ENCODE measurements around the gene MYL9.

MYL9 gene

DNA sequence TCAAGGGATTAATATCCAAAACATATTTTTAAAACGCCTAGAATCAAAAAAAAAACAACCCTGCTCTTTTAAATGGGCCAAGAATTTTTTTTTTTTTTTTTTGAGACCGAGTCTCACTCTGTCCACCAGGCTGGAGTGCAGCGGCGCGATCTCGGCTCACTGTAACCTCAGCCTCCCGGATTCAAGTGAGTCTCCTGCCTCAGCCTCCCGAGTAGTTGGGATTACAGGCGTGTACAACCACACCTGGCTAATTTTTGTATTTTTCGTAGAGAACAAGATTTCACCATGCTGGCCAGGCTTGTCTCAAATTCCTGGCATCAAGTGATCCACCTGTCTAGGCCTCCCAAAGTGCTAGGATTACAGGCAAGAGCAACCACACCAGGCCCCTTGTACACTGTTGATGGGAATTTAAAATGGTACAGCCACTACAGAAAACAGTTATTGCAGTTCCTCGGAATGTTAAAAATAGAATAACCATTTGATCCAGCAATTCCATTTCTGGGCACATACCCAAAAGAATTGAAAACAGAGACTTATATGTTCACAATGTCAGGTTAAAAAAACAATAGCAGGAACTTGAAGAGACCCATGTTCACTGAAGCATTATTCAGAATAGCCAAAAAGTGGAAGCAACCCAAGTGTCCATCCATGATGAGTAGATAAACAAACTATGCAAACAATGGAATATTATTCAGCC, 3.1 kb upstream of the MYL9 start:
- no peak overlapping the region for H3K4me3 ChIP-seq (ENCODE audit: low read depth, low read length)
- DNase-seq (ENCODE audit: low read depth, low spot score): peak; percentile 75
- in situ Hi-C loops (cut with HindIII; ENCODE audit: low sequenced_read_pairs): no loop called here
- TF ChIP-seq, protein P1, sequence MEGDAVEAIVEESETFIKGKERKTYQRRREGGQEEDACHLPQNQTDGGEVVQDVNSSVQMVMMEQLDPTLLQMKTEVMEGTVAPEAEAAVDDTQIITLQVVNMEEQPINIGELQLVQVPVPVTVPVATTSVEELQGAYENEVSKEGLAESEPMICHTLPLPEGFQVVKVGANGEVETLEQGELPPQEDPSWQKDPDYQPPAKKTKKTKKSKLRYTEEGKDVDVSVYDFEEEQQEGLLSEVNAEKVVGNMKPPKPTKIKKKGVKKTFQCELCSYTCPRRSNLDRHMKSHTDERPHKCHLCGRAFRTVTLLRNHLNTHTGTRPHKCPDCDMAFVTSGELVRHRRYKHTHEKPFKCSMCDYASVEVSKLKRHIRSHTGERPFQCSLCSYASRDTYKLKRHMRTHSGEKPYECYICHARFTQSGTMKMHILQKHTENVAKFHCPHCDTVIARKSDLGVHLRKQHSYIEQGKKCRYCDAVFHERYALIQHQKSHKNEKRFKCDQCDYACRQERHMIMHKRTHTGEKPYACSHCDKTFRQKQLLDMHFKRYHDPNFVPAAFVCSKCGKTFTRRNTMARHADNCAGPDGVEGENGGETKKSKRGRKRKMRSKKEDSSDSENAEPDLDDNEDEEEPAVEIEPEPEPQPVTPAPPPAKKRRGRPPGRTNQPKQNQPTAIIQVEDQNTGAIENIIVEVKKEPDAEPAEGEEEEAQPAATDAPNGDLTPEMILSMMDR (IDR thresholded peaks at IDR 0.05; ENCODE audit: low read depth, low read length): no peak

DNA sequence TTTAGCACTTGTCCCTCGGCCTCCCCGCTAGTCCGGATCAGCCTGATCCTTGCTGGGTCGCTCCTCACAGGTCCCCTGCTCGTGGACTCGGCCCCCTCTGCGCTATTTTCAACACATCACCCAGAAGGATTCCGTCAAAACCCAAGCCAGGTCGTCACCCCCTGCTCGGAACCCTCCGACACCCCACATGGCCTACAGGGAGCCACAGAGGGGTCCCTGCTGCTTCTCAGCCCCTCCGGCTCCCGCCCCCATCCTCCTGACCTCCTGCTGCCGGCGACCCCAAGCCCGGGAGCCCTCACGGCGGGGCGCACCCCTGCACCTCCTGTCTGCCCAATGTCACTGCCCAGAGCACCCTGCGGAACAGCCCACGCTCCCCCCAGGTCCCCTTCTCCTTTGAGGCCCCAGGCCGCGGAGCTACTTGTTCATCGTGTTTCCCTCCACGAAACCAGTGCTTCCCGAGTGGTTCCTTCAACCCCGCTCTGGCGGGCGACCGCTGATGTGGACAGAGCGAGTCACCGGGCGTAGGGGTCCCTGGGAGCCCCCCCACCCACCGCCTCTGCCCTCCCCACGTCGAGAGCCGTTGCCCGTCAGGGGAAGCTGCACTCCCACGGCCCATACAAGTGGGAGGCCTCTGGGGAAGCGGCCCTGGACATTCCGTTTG, 638 bp upstream of the MYL9 start:
- no peak for DNase-seq (ENCODE audit: low read depth, low spot score)
- TF ChIP-seq, protein P1 (IDR thresholded peaks at IDR 0.05; ENCODE audit: low read depth, low read length): no peak
- peak overlapping the region; percentile 82 for H3K4me3 ChIP-seq (ENCODE audit: low read depth, low read length)
- in situ Hi-C loops (cut with HindIII; ENCODE audit: low sequenced_read_pairs): no loop called here

DNA sequence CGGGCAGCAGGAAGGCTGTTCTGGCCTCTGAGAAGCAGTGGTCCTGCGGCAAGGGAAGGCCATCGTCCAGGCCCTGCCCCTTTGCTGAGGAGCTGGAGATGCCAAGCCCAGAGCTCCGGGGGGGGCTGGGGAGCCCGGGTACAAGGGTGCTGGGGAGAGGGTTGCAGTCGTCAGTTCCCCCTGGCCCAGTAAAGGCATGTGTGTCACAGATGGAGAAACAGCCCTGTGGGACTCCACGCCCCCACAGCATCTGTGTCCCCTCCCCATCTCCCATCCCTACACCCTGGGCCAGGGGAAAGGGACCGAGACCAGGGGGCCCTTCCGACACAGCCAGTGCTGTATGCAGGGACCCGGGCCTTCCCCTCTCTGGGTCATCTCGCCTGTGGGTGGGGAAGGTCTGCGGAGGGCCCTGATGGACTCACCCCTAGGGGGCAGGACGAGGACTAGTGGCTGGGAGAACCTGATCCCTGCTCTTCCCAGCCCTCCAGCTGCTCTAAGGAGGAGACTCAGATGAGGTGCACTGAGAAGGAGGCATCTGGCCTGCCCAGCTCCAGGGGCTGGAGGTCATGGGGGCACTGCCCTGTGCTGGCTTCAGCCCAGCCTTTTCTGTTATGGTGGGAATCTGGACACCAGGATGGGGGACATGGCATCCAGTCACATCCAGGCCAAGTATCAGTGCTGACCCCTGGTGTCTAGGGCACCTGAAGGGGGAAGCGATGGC, 609 bp downstream of the MYL9 start:
- TF ChIP-seq, protein P1 (IDR thresholded peaks at IDR 0.05; ENCODE audit: low read depth, low read length): peak; percentile 62
- no peak for DNase-seq (ENCODE audit: low read depth, low spot score)
- in situ Hi-C loops (cut with HindIII; ENCODE audit: low sequenced_read_pairs): no loop called here
- H3K4me3 ChIP-seq (ENCODE audit: low read depth, low read length): peak overlapping the region; percentile 82

DNA sequence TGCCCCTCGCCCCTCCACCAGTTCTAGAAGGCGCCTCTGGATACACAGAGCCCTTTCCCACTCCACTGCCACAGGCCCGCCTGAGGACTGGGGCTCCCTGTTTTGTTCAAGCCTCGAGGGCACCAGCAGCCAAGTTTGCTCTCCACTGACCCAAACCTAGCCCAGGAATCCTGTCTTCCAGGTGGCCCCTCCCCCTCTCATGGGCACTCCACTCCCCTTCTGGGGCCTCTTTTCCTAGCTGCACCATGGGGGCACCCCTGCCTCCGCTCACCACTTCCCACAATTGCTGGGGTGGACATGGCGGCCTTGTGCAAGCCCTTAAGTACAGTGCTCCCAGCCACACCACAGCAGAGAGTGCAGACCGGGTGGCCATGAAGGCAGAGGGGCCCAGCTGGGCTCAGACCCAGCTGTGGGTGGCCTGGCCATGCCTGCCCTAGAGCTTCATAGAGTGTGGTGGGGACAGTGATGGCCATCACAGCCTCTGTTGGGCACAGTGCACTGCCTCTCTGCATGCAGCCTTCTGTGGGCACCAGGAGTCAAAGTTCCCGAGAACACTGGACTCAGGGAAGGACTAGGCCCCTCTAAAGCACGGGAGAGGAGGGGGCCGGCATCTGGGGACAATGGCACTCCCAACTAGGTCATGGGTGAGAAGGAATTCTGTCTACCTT, 1.3 kb downstream of the MYL9 start:
- no peak for DNase-seq (ENCODE audit: low read depth, low spot score)
- in situ Hi-C loops (cut with HindIII; ENCODE audit: low sequenced_read_pairs): no loop called here
- TF ChIP-seq, protein P1 (IDR thresholded peaks at IDR 0.05; ENCODE audit: low read depth, low read length): no peak
- peak overlapping the region; percentile 82 for H3K4me3 ChIP-seq (ENCODE audit: low read depth, low read length)

DNA sequence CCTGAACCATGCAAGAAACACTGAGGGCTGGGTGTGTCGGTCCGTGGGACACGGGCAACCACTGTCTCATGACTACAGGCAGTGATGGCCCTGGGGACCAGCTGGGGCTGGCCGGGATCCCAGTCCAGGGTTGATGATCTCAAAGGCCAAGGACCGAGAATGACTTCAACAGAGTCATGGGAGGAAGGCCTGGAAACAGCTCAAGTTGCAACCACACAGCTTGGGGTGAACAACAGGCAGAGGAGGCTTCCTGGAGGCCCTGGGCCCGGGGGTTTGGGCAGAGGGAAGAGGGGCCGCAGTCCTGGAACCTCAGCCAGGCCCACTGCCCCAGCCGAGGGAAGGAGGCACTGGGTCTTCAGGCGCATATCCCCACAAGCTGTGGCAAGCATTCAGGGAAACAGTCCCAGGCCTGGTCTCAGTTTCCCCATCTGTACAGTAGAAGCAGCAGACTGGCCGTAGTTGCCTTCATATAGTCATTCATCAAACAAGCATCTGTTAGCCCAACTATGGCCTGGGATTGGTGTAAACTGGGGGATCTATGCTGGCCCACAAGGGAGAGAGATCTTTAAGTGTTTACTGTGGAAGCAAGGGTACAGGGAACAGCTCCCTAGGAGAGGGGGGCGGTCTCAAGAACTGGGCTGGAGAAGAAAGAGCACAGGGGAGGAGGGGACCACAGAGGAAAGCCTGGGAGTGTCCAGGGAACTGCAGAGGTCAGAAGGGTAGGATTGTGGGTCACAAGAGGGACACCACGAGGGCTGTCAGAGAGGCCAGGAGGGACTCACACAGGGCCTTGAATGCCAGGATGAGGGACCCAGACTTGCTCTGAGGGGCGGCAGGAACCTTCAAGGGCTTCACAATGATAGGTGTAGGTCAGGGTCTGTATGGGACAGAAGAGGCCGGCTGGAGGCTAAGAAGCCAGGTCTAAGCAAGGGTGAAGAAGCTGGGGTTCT, 2.1 kb downstream of the MYL9 start:
- peak overlapping the region; percentile 82 for H3K4me3 ChIP-seq (ENCODE audit: low read depth, low read length)
- in situ Hi-C loops (cut with HindIII; ENCODE audit: low sequenced_read_pairs): no loop called here
- TF ChIP-seq, protein P1 (IDR thresholded peaks at IDR 0.05; ENCODE audit: low read depth, low read length): no peak
- DNase-seq (ENCODE audit: low read depth, low spot score): peak; percentile 68

All from astrocyte of the spinal cord (primary cell).